Neural crest cell (in vitro differentiated cells): ENCODE measurements around the gene DIP2C. TPM values are rescaled to one million over a fixed set of nuclear protein-coding genes. Genes with fewer than 3 reads are reported as not detected.
"Not testable (repeated sequence)": the region's sequence is repeated elsewhere in the genome, so short reads cannot be mapped to it uniquely, and the experiment has no call there.

ENCODE experiments used
- DNase-seq: peaks from one replicate; pipeline ENCODE4 v3.0.0; 2021; ENCODE audit warnings: low read depth, mixed read lengths, low spot score
- H3K27ac Mint-ChIP-seq: one replicate; pipeline ENCODE4 v1.8.0; 2021; ENCODE audit warnings: mild to moderate bottlenecking, mixed read lengths; ENCODE audit not compliant: unreplicated experiment
- H3K27me3 Mint-ChIP-seq: 2 replicates; pipeline ENCODE4 v1.8.0; 2021; ENCODE audit warnings: low read depth, mild to moderate bottlenecking, mixed read lengths
- H3K36me3 Mint-ChIP-seq: 2 replicates; pipeline ENCODE4 v1.8.0; 2021; ENCODE audit warnings: low read depth, mild to moderate bottlenecking, mixed read lengths
- H3K4me1 Mint-ChIP-seq: 2 replicates; pipeline ENCODE4 v1.8.0; 2021; ENCODE audit warnings: mixed read lengths
- H3K4me3 Mint-ChIP-seq: one replicate; pipeline ENCODE4 v1.8.0; 2021; ENCODE audit warnings: mild to moderate bottlenecking, mixed read lengths
- H3K9me3 Mint-ChIP-seq: 2 replicates; pipeline ENCODE4 v1.8.0; 2021; ENCODE audit warnings: mixed read lengths
- total RNA-seq: library from RNA; stranded (reverse); gene quantifications from 2 replicates; pipeline ENCODE4 v1.2.1, GENCODE V29; 2021
- TF ChIP-seq, protein P1 (sequence below): fragments of 200-600 bp; sonication (generic); conservative IDR thresholded peaks from 2 replicates; pipeline ENCODE4 v1.5.0; 2021; ENCODE audit warnings: antibody characterized with exemption, mild to moderate bottlenecking

Gene DIP2C
- total RNA-seq, 1 donor from 2014 or later = 21.7 TPM

- DNase-seq = no peak
- no peak overlapping the region for H3K27ac Mint-ChIP-seq
- H3K27me3 Mint-ChIP-seq = peaks cover 10% of the 10 kb centered on the region
- H3K9me3 Mint-ChIP-seq = peaks cover 9% of the 10 kb centered on the region
- TF ChIP-seq, protein P1, sequence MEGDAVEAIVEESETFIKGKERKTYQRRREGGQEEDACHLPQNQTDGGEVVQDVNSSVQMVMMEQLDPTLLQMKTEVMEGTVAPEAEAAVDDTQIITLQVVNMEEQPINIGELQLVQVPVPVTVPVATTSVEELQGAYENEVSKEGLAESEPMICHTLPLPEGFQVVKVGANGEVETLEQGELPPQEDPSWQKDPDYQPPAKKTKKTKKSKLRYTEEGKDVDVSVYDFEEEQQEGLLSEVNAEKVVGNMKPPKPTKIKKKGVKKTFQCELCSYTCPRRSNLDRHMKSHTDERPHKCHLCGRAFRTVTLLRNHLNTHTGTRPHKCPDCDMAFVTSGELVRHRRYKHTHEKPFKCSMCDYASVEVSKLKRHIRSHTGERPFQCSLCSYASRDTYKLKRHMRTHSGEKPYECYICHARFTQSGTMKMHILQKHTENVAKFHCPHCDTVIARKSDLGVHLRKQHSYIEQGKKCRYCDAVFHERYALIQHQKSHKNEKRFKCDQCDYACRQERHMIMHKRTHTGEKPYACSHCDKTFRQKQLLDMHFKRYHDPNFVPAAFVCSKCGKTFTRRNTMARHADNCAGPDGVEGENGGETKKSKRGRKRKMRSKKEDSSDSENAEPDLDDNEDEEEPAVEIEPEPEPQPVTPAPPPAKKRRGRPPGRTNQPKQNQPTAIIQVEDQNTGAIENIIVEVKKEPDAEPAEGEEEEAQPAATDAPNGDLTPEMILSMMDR = no peak
- no peak overlapping the region for H3K4me3 Mint-ChIP-seq
- H3K36me3 Mint-ChIP-seq = peaks cover 3% of the 10 kb centered on the region
- no peaks in the 10 kb centered on the region for H3K4me1 Mint-ChIP-seq
Observed at GRCh38 chr10:712089-712488, 22.6 kb upstream of the DIP2C start.

- Mint-ChIP-seq H3K9me3 (peaks cover 3% of the 10 kb centered on the region), H3K27me3 (peaks cover 29% of the 10 kb centered on the region), H3K27ac (no peak overlapping the region), H3K36me3 (no peaks in the 10 kb centered on the region), H3K4me1 (no peaks in the 10 kb centered on the region), H3K4me3 (no peak overlapping the region)
- no peak for DNase-seq
- TF ChIP-seq, protein P1 = no peak
Observed at GRCh38 chr10:707861-708260, 18.4 kb upstream of the DIP2C start.

- Mint-ChIP-seq H3K27me3 (peaks cover 31% of the 10 kb centered on the region), H3K27ac (no peak overlapping the region), H3K4me3 (no peak overlapping the region), H3K4me1 (no peaks in the 10 kb centered on the region), H3K9me3 (peaks cover 5% of the 10 kb centered on the region), H3K36me3 (no peaks in the 10 kb centered on the region)
- TF ChIP-seq, protein P1 = no peak
- DNase-seq = no peak
Observed at GRCh38 chr10:707456-707855, 18.0 kb upstream of the DIP2C start.

DNA sequence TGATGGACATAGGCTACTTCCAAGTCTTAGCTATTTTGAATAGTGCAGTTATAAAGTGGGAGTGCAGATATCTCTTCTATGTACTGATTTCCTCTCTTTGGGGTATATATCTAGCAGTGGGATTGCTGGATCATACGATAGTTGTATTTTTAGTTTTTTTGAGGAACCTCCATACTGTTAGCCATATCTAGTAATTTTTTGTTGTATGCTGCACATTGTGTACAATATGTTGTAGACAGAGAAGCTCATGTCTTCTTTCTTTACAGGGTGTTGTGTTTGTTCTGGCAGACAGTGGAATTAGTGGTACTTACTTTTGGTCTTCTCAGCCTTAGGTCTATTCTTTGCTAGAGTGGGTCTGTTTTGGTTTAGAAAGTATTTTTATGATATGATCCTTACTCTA lies 13.7 kb upstream of the DIP2C start:
- peaks cover 39% of the 10 kb centered on the region for H3K27me3 Mint-ChIP-seq

GRCh38 chr10:700183-700582 lies 10.7 kb upstream of the DIP2C start:
- H3K27ac Mint-ChIP-seq, H3K4me3 Mint-ChIP-seq, DNase-seq, H3K9me3 Mint-ChIP-seq, H3K36me3 Mint-ChIP-seq, H3K4me1 Mint-ChIP-seq: not testable (repeated sequence)
- peaks cover 24% of the 10 kb centered on the region for H3K27me3 Mint-ChIP-seq

More for the DNA sequence above, 13.7 kb upstream of the DIP2C start:
- Mint-ChIP-seq H3K4me3 (no peak overlapping the region), H3K36me3 (no peaks in the 10 kb centered on the region), H3K9me3 (peaks cover 5% of the 10 kb centered on the region), H3K27ac (no peak overlapping the region), H3K4me1 (no peaks in the 10 kb centered on the region)
- DNase-seq = no peak
- TF ChIP-seq, protein P1 = no peak

DNA sequence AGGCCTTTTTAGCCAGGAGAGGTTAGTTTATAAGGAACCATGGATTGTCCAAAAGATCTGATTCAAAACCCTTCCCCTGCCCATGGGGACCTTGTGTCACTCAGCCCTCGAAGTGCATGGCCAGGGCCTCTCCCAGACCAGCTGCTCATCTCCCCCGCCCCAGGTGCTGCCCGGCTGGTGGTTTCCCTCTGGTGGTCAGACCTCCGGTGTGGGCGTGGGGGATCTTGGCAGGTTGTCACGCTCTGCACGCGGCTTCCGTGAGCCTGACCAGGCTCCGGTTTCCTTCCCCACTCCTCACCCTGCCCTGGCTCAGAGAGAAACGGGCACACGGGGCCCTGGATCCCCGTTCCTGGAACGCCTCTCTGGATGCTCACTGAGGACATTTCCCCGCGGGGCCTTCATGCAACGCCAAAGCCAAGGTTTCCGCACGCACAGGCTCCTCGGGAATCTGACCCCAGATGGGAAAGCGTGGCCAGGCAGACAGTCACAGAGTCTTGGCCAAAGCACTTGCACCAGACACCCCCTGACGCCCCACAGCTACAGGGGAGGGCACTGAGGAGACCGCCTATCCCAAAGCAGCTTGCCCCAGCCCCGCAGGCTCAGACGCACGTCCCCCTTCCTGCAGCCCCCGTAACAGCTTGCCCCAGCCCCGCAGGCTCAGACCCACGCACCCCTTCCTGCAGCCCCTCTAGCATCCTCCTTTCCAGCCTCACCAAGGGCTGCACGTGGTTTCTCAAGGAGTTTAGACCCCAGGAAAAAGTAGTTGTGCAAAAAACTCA lies 7.8 kb upstream of the DIP2C start:
- TF ChIP-seq, protein P1 = no peak
- Mint-ChIP-seq H3K36me3 (no peaks in the 10 kb centered on the region), H3K27ac (no peak overlapping the region), H3K4me1 (peaks cover 2% of the 10 kb centered on the region), H3K4me3 (no peak overlapping the region), H3K9me3 (no peaks in the 10 kb centered on the region), H3K27me3 (peaks cover 25% of the 10 kb centered on the region)
- no peak for DNase-seq
